ENCODE measurements around the gene GOLGA7B.

- TF ChIP-seq YY1 (IDR thresholded peaks at IDR 0.05; ENCODE audit: insufficient read depth, insufficient read length): no peak
- TF ChIP-seq ZNF274 (IDR thresholded peaks at IDR 0.05; ENCODE audit: low read depth, low read length): no peak
- no peak for TF ChIP-seq SUZ12 (IDR thresholded peaks at IDR 0.05; ENCODE audit: extremely low read depth, insufficient read depth, insufficient read length)
These were observed 23.9 kb downstream of the GOLGA7B start for GRCh38 chr10:97873569-97873968.

Measured in NT2/D1 (cell line).